CMK (cell line): Measurements from ENCODE around the gene COQ7.

Experiments used
- DNase-seq: peaks from one replicate; pipeline ENCODE4 v3.0.0-alpha.2; 2010; ENCODE audit warnings: low read depth

Gene COQ7

DNA sequence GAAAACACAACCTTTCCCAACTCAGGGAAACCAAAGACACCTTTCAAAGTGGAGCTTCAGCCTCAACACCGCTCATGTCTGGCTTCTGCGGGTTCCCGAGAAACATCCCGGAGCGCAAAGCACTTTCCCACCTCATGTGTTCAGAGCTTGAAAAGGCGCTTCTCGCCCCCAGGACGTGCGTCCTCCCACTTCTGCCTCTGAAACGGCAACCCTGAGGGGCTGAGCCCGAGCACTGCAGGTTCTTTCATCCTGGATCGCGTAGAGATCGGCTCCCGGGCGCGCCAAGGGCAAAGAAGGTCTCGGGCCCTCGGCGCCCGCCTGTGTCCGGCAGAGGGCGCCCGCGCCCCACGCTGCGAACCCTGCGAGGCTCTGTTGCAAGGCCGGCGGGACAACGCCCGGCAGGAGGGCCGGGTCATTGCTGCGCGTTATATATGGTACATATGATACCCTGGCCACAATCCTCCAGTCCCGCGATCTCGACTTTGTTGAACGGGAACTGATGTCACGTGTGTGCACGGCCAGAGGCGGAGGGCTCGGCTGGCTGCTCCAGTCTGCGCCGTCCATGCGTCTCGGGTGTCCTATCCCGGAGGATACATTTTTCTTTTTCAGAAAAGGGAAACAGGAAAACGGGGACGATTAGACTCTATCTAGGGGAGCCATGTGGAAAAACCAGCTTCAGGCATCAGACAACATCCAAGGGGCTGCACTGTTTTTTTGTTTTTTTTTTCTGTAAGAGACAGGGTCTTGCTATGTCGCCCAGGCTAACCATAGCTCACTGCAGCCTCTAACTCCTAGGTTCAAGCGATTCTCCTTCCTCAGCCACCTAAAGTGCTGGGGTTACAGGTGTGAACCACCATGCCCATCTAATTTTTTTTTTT is 19.1 kb downstream of the COQ7 start:
- peak; percentile 91 for DNase-seq

DNA sequence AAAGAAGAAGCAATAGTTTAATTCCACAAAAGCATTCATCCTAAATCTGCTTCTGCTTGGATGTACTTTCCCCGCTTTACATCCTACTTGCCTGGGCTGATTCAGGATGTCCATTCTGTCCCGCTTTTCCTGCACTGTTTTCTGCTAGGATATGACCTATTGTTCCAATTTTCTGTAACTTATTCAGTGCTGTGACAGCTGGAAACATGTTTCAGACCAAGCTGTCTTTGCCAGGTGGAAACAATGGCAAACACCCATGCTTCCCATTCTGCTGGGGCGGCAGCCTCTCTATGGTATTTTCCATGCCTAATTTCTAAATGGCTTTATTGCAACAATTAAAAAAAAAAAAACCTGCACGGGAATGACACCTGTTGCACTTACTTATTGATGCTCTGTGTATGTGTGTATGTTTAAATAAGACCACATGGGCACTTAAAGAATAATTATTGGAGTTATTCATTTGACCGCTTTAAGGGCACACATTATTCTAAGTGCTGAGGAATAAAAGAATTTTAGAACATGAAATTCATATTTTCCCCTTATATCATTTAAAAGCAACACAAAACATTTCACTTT is 21.0 kb downstream of the COQ7 start:
- DNase-seq = no peak

DNA sequence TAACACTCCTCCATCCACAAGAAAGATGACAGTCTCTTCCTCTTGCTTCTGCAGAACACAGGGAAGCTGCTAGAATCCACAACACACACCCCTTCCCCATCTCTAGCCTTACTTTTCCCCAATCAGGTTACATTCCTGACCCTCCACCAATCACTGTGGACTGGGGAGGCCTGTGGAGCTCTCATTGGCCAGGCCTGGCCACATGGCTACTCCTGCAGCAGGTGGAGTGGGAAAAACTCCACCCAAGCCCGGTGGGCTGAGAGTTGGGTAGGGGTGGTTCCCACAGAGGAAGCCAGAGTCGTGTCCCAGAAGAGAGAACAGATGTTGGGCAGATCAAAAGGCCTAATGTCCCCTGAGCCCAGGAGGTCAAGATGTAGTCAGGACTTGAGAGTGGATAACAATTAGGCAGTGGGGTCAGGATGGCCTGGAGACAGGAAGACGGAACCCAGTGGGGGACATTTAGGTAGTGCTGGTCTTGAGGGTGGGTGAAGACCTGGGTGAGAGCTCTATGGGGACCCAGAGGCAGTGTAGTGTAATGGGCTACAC is 22.1 kb downstream of the COQ7 start:
- no peak for DNase-seq

DNA sequence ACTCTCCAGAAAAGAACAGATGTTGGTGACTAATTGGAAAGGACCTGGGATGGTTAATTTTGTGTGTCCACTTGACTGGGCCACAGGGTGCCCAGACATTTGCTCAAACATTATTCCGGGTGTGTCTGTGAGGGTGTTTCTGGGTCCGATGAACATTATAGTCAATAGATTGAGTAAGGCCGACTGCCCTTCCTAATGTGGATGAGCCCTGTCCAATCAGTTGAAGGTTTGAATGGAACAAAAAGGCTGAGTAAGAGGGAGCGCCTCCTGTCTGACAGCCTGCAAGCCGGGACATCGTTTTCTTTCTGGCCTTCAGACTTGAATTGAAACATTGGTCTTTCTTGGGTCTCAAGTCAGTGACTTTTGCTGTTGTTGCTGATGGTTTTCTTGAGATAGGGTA is 23.5 kb downstream of the COQ7 start:
- no peak for DNase-seq

DNA sequence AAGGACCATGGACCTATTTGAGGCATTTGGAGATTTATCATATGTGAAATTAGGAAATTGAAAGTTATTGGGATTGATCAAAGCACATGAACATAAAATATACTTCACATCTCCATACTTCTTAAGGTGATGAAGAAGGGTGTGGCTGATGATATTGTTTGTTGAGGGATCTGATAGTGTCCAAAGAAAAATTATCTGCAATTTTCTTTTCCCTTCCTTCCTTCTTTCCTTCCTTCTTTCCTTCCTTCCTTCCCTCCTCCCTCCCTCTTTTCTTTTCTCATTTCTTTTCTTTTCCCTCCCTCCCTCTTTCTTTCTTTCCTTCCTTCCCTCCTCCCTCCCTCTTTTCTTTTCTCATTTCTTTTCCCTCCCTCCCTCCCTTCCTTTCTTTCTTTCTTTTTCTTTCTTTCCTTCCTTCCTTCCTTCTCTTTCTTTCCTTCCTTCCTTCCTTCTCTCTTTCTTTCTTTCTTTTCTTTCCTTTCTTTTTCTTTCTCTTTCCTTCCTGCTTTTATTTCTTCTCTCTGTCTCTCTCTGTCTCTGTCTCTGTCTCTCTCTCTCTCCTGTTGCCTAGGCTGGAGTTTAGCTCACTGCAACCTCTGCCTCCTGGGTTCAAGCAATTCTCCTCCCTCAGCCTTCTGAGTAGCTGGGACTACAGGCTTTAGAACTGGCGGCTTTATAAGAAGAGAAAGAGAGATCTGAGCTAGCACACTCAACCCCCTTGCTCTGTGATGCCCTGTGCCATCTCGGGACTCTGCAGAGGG is 25.4 kb downstream of the COQ7 start:
- no peak for DNase-seq

DNA sequence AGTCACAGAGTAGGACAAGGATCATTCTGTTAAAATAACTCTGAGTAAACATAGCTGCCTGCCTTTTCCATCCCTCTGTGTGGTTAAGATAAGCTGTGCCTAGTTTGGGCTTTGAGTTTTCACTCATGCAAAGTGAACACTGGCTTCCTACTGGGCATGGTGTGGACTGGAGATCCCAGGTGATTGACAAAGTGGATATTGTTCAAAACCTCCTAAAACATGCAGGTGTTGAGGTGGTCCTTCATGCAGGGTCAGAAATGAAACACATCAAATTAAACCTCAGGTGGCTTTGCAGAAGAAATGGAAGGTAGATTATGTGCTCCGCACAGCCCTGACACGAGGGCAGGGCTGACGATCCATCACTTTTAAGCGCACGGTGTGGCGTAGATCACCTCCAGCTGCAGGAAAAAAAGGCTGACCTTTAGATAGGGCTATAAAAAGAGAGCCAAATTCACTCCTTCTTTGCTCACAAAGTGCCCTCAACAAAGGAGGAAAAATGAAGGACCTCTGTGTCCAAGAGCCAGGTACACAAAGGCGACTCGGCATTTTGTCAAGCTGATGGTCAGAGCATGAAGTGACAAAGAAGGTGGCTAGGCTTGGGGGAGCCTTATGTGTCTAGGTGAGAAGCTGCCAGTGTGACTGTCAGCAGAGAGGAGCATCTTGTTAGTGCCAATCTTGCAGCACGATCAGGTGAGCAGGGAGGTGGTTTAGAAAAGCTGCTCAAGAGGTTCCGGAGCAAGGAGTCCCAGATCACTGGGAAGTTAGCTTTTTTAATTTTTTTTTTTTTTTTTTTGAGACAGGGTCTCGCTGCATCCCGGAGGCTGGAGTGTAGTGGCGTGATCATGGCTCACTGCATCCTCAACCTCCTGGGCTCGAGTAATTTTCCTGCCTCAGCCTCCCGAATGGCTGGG is 26.5 kb downstream of the COQ7 start:
- DNase-seq = no peak

DNA sequence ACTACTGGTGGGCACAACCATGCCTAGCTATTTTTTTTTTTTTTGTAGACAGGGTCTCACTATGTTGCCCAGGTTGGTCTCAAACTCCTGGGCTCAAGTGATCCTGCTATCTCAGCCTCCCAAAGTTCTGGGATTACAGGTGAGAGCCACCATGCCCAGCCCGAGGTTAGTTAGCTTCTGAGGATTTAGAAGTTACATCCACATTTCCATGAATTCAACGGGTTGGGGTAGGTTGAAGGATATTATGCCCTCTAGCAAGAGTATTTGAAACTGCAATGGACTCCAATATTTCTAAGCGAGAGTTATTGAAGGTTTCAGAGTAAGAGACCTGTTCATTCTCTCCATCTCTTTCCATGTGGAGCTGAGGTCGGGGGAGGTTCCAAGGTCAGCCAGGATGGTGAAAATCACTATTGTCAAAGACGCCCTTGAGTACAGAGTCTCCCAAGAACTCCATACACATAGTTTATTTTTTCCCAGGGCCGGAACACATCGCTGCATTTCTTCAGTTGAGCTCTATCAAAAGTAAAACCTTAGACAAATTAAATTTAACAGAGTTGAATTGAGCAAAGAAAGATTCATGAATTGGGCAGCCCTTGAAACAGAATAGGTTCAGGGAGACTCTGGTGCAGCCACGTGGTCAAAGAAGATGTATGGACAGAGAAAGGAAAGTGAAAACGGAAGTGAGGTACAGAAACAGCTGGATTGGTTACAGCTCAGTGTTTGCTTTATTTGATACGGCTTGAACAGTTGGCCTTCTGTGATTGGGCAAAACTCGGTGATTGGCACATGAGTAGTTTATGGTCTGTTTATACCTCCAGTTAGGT is 27.3 kb downstream of the COQ7 start:
- DNase-seq = no peak

DNA sequence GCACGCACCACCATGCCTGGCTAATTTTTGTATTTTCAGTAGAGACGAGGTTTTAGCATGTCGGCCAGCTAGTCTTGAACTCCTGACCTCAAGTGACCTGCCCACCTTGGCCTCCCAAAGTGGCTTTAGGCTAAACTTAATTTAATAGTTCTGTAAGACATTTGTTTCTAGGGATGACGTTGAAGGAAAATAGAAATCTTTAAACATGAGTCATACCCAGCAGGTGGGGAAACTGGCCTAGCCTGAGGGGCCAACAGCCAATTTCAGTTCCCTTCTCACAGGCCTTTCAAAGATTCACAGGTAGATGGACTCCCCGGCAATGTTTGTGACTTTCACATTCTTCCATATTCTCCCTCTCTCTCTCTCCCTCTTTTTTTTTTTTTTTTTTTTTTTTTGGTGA is 28.2 kb downstream of the COQ7 start:
- no peak for DNase-seq

DNA sequence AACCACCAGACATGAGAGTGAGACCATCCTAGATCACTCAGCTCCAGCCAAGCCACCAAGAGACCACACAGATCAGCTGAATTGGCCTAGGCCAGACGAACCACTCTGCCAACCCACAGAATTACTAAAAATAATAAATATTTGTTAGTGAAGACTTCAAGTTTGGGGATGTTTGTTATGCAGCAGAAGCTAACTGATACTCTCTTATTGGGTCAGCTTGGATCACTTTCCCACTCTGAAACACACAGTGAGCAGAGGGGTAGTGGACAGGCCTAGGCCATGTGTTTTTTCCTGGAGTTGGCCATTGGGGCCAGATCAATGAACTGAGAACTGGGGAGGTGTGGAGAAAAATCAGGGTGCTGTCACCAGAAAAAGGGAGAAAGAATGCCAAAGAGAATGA is 30.8 kb downstream of the COQ7 start:
- DNase-seq = no peak

DNA sequence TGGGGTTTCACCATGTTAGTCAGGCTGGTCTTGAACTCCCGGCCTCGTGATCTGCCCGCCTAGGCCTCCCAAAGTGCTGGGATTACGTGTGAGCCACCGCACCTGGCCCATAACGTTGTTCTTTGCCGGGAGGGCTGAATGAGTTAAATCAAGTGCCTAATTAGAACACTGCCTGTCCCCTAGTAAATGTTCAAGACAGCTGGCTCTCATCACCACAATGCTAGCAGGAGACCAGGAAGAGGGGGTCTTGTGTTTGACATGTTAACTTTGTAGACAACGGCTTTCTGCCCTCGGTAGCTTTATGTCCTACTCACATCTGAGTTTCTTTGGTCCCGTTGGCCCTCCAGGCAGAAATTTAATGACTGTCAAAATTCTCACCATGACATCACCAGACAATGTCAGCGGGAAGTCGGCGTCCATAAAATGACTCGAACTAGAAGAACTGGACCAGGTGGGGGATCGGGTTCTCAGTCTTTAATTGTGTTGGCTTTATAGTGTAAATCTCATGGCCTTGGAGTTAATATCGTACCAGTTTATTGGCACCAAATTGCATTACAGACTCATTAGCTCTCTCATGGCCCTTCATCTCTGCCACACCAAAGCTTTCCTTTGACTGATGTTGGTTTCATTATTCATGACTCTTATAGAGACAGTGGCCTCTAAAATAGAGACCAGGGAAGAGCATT is 34.9 kb downstream of the COQ7 start:
- no peak for DNase-seq

DNA sequence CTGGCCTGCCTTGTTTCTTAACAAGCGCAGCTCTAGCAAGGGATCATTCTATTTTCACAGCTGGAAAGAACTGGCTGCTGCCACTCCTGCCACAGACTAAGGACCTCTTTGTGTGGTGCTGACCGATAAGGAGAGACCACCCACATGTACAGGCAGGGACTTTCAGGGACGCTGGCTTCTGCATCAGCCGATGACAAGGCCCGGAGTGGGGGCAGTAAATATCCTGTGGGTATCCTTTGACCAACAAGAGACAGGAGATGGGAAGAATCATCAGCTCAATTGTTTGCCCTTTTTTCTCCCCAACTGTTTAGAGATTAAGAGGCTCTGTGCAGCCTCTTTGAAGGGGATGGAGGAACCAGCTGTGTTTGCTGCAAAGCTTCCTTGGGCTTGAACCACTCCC is 37.2 kb downstream of the COQ7 start:
- no peak for DNase-seq

DNA sequence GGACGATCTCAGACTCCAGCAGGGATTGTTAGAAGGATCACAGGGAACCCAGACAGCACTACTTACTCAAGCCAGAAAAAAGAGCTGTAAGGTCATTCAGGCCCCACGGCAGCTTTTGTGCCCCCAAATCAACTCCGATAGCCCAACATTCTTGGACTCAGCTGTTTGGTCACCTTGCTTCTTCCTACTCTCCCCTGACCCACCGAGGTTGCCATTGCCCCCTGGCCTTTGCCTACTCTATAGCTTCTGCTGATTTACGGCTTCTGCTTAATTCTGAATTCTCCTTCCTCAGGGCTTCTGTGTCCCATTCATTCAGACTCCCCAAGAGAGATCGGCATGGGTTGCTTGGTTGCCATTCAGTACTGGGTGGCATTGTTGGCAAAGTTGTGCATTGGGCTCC is 37.7 kb downstream of the COQ7 start:
- DNase-seq = no peak

DNA sequence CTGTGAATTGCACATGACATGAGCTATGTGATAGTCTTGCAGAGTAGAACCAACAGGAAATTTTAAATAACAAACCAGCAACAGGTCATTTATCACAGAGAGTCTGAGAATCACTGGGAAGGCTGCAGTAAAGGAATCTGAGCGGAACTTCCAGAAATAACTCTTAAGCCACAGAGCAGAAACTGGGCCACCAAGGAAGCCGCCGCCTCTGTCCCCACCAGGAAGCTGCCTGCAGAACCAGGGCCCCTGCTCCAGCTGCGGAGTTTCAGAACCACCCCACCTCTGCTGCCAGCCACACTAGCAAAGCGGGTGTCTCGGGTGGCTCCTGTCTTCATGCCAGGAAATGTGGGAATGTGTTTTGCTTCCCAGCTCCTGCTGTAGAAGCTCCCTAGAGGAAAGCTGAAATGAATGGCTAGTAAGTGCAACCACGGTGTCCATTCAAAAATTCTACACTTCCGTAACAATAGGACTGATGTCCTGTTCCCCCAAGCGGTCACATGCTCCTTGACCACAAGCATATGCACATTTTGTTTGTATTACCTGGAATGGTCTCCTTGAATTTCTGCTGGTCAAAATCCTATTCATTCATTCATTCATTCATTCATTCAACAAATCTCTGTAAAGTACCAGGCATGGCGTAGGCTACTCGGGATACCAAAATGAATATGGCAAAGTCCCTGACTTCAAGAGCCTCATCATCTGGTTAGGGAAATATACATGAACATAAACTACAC is 38.6 kb downstream of the COQ7 start:
- DNase-seq = no peak

DNA sequence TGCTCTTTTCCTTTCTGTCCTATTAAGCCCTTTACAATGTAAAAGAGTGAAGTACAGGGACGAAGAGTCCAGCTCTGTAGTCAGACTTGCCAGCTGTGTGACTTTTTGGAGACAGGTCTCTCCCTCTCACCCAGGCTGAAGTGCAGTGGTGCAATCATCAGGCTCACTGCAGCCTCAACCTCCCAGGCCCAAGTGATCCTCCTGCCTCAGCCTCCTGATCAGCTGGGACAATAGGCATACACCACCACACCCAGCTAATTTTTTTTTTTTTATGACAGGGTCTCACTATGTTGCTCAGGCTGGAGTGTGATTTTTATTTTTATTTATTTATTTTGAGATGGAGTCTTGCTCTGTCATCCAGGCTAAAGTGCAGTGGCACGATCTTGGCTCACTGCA is 39.2 kb downstream of the COQ7 start:
- DNase-seq = no peak

DNA sequence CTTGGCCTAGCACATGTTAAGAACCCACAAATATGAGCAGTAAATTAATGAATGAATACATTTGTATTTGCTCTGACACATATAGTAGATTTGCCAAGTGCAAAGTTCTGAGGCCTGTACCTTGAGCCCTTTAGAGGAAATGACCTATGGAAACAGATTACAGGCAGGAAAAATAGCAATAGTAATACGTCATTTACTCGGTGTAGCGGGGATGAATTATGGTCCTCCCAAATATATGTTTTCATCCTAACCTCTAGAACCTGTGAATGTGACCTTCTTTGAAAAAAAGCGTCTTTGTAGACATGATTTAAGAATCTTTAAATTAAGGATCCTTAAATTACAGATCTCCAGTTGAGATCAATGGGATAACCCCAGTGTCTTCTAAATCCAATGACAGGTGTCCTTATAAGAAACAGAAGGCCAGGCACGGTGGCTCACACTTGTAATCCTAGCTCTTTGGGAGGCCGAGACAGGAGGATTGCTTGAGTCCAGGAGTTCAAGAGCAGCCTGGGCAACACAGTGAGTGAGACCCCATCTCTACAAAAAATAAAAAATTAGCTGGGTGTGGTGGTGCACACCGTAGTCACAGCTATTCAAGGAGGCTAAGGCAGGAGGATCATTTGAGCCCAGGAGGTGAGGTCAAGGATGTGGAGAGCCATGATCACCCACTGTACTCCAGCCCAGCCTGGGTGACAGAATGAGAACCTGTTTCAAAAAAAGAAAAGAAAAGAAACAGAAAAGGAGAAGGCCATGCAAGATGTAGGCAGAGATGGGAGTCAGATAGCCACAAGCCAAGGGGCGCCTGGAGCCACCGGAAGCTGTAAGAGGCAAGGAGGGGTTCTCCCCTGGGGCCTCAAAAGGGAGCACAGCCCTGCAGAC is 41.2 kb downstream of the COQ7 start:
- no peak for DNase-seq

DNA sequence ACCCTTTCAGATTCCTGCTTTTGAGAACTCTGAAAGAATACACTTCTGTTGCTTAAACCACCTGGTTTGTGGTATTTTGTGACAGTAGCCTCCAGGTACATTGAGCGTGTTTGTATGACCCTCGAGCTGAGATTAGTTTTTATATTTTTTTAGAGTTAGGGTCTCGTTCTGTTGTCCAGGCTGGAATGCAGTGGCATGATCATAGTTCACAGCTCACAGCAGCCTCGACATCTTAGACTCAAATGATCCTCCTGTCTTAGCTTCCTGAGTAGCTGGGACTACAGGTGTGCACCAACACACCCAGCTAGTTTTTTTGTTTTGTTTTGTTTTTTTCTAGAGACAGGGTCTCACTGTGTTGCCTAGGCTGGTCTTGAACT is 41.9 kb downstream of the COQ7 start:
- DNase-seq = no peak

DNA sequence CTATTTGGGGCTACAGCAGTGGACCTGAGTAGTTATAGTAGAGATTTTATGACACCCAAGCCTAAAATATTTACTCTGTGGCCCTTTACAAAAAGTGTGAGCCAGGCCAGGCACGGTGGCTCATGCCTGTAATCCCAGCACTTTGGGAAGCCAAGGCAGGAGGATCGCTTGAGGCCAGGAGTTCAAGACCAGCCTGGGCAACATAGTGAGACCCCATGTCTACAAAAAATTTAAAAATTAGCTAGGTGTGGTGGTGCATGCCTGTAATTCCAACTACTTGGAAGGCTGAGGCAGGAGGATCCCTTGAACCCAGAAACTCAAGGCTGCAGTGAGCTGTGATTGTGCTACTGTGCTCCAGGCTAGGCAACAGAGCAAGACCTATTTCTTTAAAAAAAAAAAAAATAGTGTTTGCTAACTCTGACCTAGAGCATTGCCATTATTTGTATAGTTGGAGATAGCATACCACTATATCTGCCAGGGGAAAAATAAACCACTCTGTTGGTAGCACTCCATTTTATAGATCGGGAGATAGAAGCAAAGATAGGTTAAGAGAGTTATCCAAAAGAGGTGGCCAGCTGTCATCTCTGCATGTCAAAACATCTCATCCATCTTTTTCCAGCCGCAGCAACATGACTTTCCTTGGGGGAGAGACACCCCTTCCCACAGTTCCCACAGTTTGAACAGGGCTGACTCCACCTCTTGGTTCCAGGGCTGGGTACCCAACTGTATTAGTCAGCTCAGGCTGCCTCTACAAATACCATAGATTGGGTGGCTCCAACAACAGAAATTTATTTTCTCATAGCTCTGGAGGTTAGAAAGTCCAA is 43.3 kb downstream of the COQ7 start:
- DNase-seq = no peak

DNA sequence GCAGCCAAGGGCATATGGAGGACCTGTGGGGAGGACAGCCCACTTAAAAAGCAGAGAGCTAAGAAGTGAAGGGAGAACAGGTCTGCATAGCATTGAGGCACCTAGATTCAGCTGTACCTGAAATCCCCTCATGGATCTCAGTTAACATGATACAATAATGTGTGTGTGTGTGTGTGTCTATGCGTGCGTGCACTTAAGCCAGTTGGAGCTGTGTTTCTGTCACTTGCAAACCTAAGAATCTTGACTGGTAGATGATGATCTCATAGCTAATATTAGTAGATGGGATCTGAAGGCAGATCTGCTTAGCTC is 44.6 kb downstream of the COQ7 start:
- DNase-seq = no peak
